ENCODE measurements around the gene MYBBP1A. TPM values are rescaled to one million over a fixed set of nuclear protein-coding genes. Genes with fewer than 3 reads are reported as not detected.

The MYBBP1A gene
- total and polyA plus RNA-seq, 2 experiments from 2014 or later, result 70.7 to 213 TPM

GRCh38 chr17:4562015-4562969 is 7.1 kb upstream of the MYBBP1A start:
- H3K9me3 Mint-ChIP-seq, result no peaks in the 10 kb centered on the region
- H3K4me1 ChIP-seq (ENCODE audit: insufficient read depth), result no peaks in the 10 kb centered on the region
- no peaks in the 10 kb centered on the region for H3K27me3 ChIP-seq (ENCODE audit: insufficient read depth)
- H3K27ac Mint-ChIP-seq, result no peak overlapping the region
- no peak overlapping the region; the same call in 2 of the 3 replicates for H3K4me3 Mint-ChIP-seq
- peaks cover 13% of the 10 kb centered on the region for H3K27me3 Mint-ChIP-seq (ENCODE audit: insufficient read depth, low read depth, poor library complexity)
- no peaks in the 10 kb centered on the region for H3F3A ChIP-seq (replicated peaks; ENCODE audit: low read depth)
- TF ChIP-seq STAT1 (IDR thresholded peaks at IDR 0.05; ENCODE audit: unreplicated experiment), result no peak
- TF ChIP-seq ZNF331 (CRISPR knock-in tag; IDR thresholded peaks at IDR 0.05; ENCODE audit: low read depth), result no peak
- no peak for TF ChIP-seq CREB1 (CRISPR knock-in tag; IDR thresholded peaks at IDR 0.05; ENCODE audit: low read depth)
- no peak for TF ChIP-seq ZNF114 (CRISPR knock-in tag; IDR thresholded peaks at IDR 0.05)
- TF ChIP-seq, protein P1, sequence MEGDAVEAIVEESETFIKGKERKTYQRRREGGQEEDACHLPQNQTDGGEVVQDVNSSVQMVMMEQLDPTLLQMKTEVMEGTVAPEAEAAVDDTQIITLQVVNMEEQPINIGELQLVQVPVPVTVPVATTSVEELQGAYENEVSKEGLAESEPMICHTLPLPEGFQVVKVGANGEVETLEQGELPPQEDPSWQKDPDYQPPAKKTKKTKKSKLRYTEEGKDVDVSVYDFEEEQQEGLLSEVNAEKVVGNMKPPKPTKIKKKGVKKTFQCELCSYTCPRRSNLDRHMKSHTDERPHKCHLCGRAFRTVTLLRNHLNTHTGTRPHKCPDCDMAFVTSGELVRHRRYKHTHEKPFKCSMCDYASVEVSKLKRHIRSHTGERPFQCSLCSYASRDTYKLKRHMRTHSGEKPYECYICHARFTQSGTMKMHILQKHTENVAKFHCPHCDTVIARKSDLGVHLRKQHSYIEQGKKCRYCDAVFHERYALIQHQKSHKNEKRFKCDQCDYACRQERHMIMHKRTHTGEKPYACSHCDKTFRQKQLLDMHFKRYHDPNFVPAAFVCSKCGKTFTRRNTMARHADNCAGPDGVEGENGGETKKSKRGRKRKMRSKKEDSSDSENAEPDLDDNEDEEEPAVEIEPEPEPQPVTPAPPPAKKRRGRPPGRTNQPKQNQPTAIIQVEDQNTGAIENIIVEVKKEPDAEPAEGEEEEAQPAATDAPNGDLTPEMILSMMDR (conservative IDR thresholded peaks at IDR 0.05; ENCODE audit: low read depth in 2 of 2), result no peak
- TF ChIP-seq JUNB (IDR thresholded peaks at IDR 0.05; ENCODE audit: unreplicated experiment), result no peak
- no peak for TF ChIP-seq NANOG (IDR thresholded peaks at IDR 0.05; ENCODE audit: borderline replicate concordance)
- TF ChIP-seq EZH2phosphoT487 (IDR thresholded peaks at IDR 0.05; ENCODE audit: unreplicated experiment), result no peak
- TF ChIP-seq EZH2 (IDR thresholded peaks at IDR 0.05; ENCODE audit: low read depth, unreplicated experiment), result no peak
- DNase-seq (ENCODE audit: low spot score) (no peak), ATAC-seq (no peak)
- no peak overlapping the region for H3K27ac ChIP-seq (ENCODE audit: low read depth)
- no peaks in the 10 kb centered on the region for H3K9me2 ChIP-seq (ENCODE audit: insufficient read depth)
- no peaks in the 10 kb centered on the region for H4K20me1 ChIP-seq (replicated peaks; ENCODE audit: insufficient read depth)
- H3K36me3 ChIP-seq (ENCODE audit: insufficient read depth), result no peaks in the 10 kb centered on the region
- peaks cover 13% of the 10 kb centered on the region for H3K4me1 Mint-ChIP-seq
- H3K4me3 ChIP-seq, result no peak overlapping the region
- H3K36me3 Mint-ChIP-seq (ENCODE audit: low read depth), result no peaks in the 10 kb centered on the region
- no peak overlapping the region for H3K4me2 ChIP-seq
- H3K79me2 ChIP-seq (replicated peaks; ENCODE audit: insufficient read depth), result no peaks in the 10 kb centered on the region
- H2AFZ ChIP-seq, result no peak overlapping the region

- H3F3A ChIP-seq (replicated peaks; ENCODE audit: low read depth), result 0 out of 2 replicates have a peak, but pooled peaks cover 3% of the 10 kb centered on the region
- H3K36me3 ChIP-seq (ENCODE audit: insufficient read depth), result no peaks in the 10 kb centered on the region
- no peak overlapping the region for H3K4me2 ChIP-seq
- Mint-ChIP-seq H3K4me1 (peaks cover 19% of the 10 kb centered on the region), H3K36me3 (ENCODE audit: low read depth) (no peaks in the 10 kb centered on the region), H3K4me3 (no peak overlapping the region; the same call in 2 of the 3 replicates), H3K27me3 (ENCODE audit: insufficient read depth, low read depth, poor library complexity) (peaks cover 10% of the 10 kb centered on the region), H3K27ac (no peak overlapping the region), H3K9me3 (no peaks in the 10 kb centered on the region)
- H3K4me1 ChIP-seq (ENCODE audit: insufficient read depth), result peaks cover 9% of the 10 kb centered on the region
- DNase-seq (ENCODE audit: low spot score) (peak; percentile 69), ATAC-seq (peak; percentile 47)
- H3K4me3 ChIP-seq, result no peak overlapping the region
- no peaks in the 10 kb centered on the region for H4K20me1 ChIP-seq (replicated peaks; ENCODE audit: insufficient read depth)
- H2AFZ ChIP-seq, result peak overlapping the region; percentile 78; the same call in 1 of the 2 replicates
- H3K79me2 ChIP-seq (replicated peaks; ENCODE audit: insufficient read depth), result 0 out of 2 replicates have a peak, but pooled peaks cover under 1% of the 10 kb centered on the region
- H3K9me2 ChIP-seq (ENCODE audit: insufficient read depth), result no peaks in the 10 kb centered on the region
- no peaks in the 10 kb centered on the region for H3K27me3 ChIP-seq (ENCODE audit: insufficient read depth)
- H3K27ac ChIP-seq (ENCODE audit: low read depth), result no peak overlapping the region
- TF ChIP-seq, protein P1 (conservative IDR thresholded peaks at IDR 0.05; ENCODE audit: low read depth in 2 of 2), result peak; percentile 48 to 64
- no peak for TF ChIP-seq ETS1 (IDR thresholded peaks at IDR 0.05)
These were observed 5.7 kb upstream of the MYBBP1A start for GRCh38 chr17:4560837-4561256.
